Activated CD8-positive, alpha-beta memory T cell treated with anti-CD3 and anti-CD28 coated beads for 1 hour (primary cell): ENCODE measurements around the gene CLCN6.

Experiments used
- DNase-seq, 2 donors: peaks; one replicate each; pipeline ENCODE4 v3.0.0-alpha.2; 2020; ENCODE audit warnings: low read depth in 1 of 2; ENCODE audit errors: extremely low read depth in 1 of 2

CLCN6 gene

DNA sequence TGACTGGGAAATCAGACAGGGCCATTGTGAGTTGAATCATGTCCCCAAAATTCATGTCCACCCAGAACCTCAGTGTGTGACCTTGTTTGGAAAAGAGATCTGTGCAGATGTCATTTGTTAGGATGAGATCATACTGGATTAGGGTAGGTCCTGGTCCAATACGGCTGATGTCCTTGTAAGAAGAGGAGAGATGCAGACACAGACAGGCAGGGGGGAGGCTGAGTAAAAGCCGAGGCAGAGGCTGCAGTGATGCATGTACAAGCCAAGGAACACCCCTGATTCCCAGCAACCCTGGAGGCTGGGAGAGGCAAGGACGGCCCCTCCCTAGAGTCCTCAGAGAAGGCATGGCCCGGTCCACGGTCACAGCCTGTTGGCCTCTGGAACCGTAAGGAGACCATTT is 68.6 kb downstream of the CLCN6 start:
- DNase-seq = no peak

DNA sequence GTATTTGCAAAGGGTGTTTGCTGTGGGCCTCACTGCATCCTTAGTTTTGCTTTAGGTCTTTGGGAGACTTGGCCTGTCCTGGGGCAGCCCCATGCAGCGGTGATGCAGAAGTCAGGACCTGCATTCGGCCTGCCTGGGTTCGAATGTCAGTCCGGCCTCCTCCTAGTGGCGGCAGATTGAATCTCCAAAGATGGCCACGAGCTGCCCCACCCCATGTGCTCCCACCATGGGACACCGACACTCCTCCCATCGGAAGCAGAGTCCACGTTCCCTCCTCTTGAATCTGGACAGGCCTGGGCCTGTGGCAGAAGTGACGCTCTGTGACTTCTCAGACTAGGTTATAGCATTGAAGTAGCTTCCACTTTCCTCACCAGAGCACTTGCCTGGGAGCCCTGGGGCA is 69.1 kb downstream of the CLCN6 start:
- DNase-seq = no peak

DNA sequence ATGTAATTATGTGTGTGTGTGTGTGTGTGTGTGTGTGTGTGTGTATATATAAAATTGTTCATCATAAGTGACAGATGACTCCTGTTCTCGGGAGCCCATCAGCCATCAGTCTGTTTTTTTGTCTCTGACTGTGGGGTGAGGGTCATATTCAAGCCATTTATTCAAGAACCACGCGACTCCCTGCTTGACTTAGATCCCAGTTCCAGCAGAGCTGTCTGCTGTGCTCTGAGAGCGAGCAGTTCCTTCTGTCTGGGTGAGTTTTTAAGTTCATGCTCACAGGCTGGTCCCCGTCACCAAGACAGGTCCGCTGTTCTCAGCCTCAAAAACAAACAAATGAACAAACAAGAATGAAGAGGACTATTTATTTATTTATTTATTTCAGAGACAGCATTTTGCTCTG is 71.1 kb downstream of the CLCN6 start:
- DNase-seq = no peak

DNA sequence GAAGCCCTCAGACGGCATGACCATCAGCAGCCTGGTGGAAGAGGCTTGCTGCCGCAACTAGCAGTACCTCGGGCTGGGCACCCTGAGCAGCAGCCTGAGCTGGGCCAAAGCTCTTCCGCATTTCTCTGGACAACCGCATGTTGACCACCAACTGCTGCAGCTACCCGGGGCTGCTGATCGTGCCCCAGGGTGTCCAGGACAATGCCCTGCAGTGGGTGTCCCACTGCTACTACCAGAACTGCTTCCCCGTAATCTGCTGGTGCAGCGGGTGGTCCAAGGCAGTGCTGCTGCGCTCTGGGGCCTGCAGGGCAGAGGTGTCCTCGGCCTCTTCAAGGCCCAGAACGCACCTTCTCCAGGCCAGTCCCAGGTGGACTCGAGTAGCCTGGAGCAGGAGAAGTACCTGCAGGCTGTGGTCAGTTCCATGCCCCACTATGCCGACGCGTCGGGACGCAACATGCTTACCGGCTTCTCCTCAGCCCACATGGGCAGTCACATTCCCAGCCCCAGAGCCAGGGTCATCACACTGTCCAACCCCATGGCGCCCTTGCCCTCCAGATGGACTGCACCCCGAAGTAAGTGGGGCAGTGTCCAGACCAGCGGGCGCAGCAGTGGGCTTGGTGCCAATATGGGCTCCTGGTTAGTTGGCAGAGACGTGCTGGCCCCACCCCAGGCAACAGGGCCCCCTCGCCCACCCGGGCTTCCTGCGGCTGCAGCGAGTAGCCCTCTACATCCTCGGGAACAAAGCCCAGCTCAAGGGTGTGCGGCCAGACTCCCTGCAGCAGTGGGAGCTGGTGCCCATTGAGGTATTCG is 72.3 kb downstream of the CLCN6 start:
- no peak for DNase-seq

DNA sequence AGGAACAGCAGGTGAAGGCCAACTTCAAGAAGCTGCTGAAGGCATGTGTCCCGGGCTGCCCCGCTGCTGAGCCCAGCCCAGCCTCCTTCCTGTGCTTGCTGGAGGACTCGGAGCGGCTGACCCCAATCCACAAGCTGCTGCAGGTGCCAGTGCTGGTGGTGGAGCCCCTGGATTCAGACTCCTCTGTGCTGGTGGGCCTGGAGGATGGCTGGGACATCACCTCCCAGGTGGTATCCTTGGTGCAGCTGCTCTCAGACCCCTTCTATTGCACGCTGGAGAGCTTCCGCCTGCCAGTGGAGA is 72.8 kb downstream of the CLCN6 start:
- DNase-seq = no peak

DNA sequence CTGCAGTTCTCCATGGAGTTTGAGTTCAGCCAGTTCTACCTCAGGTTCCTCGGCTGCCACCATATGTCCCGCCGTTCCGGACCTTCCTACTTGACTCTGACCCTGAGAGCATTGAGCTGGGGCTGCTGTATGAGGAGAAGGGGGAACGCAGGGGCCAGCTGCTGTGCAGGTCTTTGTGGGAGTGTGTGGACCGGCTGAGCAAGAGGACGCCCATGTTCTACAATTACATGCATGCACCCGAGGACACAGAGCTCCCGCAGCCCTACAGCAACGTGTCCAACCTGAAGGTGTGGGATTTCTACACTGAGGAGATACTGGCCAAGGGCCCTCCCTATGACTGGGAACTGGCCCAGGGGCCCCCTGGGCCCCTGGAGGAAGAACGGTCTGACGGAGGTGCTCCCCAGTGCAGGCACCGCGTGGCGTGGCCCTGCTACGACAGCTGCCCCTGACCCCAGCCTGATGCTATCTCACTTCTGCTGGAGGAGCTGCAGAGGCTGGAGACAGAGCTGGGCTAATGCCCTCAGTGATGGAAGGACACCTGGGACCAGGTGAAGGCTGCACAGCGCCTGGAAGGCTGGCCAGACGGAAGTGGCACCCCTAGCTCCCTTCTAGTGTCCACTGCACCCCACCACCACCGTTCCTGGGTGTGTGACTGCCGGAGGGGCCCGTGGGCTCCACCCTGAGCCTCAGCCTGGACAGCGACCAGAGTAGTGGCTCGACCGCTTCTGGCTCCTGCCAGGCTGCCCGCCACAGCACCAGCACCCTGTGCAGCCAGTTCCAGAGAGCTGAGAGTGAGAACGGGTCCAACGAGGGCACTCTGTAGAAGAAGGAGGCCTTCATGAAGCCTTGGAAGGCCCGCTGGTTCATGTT is 73.6 kb downstream of the CLCN6 start:
- DNase-seq = no peak

DNA sequence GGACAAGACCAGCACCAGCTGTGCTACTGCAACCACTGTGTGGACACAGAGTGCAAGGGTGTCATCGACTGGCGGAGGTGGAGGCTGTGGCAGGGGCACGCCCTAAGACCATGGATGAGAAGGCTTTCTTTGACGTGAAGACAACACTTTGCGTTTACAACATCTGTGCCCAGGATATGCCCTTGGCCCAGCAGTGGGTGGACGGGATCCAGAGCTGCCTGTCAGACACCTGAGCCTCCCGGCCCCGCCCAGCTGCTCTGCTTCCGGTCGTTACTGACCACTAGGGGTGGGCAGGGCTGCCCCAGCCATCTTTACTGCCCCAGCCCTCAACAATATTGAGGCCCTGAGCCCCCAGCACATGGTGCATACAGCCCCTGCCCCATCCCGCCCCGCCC is 74.2 kb downstream of the CLCN6 start:
- DNase-seq = no peak

DNA sequence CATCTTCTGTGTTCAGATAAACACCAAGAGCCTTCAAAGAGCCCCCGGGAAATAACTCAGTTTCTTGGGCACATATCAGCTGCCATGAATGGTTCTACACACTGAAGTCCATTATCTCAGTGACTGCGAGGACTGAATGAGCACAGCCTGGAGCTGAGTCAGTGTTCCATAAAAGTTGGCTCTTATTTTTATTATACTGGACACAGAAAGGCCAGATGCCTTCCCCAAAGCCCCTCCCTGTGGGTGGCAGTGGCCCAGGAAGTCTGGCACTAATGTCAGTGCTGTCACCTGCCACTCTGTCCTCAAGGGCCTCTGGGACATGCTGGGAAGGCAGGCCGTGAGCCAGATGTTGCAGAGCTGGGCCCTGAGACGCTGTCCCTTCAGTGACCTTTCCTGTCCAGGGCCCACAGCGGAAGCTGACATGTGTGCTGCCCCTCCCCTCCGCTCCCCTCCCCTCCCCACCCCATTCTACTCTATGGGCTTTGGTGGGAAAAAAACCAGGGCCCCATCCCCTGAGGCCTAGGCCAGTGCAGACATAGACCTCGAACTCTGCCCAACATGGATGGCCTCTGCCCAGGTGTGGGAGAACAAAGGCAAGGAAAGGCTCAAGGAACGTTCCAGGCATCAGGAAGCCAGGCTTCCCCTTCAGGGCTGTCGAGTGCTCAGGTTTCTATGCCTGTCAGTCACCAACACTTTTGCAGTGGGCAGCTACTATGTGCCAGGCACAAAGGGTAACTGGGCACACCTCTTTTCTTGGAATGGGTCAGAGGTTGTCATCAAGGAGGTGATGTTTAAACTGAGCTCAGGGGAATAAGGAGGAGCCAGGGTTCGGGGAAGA is 75.1 kb downstream of the CLCN6 start:
- DNase-seq = no peak

DNA sequence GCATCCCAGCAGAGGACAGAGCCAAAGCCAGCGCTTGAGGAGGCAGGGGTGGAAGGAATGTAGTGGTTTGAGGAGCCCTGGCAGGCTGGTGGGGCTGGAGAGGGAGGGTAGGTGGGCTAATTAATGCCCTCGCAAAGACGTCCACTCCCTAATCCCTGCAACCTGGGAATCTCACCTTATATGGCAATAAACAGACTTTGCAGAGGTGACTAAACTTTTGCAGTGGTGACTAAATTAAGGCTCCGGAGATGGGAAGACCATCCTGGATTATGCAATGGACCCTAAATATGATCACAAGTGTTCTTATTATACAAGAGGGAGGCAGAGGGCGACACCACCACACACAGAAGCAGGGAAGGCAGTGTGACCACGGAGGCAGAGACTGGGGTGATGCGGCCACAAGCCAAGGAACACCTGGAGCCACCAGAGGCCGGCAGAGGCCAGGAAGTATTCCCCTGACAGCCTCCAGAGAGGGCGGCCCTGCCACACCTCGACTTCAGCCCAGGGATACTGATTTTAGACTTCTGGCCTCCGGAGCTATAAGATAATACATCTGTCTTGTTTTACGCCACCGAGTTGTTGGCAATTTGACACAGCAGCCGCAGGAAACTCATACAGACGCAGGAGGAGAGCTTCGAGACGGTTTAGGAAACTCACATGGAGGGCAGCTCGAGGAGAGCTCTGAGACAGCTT is 75.9 kb downstream of the CLCN6 start:
- no peak for DNase-seq

DNA sequence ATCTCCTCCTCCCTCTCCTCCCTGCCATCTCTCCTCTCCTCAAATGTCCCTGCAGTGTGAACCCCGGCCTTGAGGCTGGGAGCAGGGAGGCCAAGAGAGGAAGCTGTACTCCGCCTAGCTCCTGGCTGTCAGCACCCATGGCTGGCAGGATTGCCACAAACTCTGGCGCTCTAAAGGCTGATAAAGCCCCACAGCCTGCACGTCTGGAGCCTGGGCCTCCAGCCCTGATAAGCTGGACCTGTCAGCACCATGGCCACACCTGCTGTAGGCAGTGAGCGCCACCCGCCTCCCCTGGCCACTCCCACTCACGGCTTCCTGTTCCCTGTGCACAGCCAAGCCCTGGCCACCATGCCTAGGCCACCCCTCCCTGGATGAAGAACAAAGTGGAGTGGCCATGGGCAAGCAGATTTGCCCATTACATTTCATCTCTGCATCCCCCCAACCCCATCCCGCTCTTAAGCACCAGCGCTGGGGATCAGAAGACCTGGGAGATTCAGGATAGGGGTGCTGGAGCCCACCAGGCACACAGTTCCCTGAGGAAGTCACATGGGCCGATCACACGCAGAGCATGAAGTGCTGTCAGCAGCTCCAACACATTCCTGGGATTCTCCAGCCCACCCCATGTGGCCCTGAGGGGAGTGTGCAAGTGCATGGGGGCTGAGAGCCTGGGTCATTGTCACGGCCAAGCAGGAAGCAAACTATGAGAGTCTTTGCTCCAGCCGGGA is 77.0 kb downstream of the CLCN6 start:
- DNase-seq = no peak

DNA sequence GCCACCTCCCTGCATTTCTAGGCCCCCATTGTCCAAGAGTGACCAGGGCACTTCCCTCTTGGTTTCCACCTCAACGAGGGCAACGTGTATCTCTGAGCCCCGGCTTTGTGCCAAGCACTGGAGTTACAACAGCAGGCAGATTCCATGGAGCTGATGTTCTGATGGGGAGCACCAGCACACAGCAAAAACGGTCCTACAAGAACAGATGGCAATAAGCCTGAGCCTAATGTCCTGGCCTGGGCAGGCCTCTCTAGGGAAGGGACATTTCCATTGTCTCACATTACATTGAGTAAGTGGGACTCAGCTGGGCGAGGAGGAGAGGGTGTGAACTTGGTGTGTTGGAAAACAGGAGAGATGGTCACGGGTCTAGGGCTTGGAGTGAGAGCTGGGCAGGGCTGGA is 79.9 kb downstream of the CLCN6 start:
- no peak for DNase-seq

DNA sequence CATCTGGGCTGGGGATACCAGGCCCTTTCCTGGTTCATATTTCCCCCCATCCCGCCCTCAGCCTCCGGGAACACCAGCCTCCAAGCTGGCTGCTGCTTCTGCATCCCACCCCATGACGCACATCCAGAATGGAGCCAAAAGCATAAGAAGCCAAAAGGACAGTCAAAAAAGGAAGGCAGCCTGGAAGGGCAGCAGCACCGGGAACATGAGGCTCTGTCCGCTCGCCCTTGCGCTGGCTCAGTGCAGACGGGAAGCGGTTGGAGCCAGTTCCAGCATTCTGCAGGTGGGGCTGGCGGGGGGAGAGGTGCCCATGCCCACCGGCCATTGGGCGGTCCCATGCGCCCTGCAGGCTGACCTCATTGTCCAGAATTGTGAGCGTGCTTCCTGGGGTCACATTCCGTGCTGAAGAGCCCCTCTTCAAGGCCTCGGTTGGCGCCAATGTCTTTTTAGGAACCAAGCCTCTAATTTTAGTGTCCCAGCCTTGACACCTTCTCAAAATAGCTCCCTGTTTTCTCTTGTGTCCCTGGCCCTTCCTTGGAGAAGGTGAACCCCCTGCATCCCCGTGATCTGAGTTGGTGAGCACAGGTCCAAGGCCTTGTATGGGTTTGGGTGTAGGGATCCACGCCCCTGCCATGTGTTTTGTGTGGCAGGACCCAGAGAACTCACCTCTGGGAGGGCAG is 81.1 kb downstream of the CLCN6 start:
- DNase-seq = no peak

DNA sequence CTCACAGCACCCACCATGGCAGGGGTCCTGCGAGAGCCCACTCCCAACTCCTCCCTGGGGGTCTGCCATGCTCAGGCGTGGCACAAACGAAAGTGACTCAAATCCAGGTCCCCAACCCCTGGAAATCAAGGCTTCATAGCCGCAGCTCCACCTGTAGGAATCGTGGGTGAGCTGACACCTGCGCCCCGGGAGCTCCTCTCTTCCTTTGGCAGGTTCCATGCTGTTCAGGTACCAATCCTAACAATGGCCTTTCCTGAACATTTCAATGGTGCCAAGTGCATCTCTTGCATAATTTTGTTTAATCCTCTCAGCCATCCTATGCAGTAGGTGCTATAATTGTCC is 81.6 kb downstream of the CLCN6 start:
- DNase-seq = no peak

DNA sequence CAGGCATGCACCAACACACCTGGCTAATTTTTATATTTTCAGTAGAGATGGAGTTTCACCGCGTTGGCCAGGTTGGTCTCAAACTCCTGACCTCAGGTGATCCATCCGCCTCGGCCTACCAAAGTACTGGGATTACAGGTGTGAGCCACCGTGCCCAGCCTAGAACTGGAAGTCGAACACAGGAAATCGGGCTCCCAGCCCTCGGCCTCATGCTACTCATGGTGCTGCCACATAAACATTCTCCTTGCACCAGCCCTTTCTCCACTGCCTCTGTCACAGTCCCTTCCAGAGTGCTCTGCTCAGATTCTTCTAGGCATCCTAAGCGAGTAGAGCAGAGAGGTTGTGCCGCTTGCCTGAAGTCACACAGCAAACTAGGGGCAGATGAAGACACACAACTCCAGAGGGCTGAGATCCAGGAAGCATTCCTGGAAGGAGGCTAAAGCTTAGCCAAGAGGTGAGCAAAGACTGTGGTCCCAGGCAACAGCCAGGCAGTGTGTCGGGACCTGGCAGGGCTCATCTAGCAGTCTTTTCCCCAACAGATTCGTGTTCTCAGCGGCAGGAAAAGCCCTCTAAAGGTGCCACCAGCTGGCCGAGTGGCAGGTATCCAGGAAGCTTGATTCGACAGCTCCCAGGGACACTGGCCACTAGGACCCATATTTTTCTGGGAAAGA is 82.3 kb downstream of the CLCN6 start:
- no peak for DNase-seq

DNA sequence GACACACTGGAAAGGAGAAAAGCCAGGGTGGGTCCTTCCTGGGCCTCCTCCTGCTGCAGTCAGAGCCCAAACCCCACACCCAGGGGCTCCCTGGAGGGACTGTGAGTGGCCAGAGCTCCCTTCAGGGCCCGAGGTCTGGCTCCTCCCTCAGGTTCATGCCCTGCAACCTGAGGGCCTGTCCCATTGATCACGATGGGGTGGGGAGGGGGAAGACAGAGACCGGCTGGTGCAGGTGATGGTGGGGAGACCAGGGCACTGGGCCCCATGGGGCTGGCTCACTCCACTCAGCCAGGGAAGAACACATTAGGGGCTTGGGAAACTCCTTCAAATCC is 82.9 kb downstream of the CLCN6 start:
- DNase-seq = no peak

DNA sequence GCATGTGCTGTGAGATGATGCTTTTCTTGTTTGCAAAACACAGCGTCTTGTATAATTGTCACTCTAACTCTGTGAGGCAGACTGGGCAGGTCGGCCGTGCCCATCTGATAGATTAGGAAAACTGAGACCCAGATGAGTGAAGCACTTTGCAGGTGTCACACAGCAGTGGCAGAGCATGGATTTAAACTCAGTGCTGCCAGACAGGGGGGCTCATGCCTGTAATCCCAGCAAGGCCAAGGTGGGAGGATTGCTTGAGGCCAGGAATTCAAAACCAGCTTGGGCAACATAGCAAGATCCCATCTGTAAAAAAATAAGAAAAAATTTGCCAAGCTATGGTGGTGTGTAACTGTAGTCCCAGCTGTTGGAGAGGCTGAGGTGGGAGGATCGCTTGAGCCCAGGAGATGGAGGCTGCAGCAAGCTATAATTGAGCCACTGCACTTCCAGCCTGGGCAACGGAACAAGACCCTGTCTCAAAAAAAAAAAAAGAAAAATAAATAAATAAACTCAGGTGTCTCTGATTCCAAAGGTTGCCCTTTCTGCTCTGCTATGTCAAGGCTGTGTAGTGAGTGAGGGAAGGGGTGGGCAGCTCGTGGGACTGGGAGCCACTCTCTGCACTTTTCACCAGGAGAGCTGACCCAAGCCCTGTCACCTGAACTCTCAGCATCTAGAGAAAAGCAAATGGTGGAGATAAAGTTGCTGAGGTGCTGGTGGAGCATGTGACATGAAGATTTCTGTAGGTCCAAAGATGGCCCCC is 85.6 kb downstream of the CLCN6 start:
- DNase-seq = no peak
